Measurements from ENCODE around the gene ZBTB7C.

Gene ZBTB7C

DNA sequence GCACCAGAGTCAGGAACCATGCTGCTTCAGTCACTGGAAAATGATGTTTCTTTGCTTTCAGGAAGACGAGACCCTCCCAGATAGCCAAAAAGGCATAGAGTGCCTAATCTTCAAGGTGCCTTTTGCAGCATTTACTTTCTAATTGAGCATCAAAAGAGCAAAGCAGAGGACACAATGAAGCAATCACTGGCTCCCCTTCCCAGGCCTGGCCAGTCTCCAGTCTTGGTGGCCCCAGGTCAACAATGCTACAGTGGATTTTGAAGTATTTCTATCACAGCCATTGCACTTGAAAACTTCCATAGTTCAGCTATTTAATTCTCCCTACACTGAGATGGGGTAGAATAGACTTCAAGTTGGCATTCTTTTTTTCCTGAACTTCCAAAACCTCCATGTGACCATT is 15.4 kb downstream of the ZBTB7C start:
- DNase-seq (ENCODE audit: low read depth) = no peak
- no peak overlapping the region for H3K4me3 ChIP-seq (ENCODE audit: control insufficient read depth, low read depth, low read length)
- TF ChIP-seq CTCF (IDR thresholded peaks at IDR 0.05; ENCODE audit: control insufficient read depth, insufficient read depth, low read depth, low read length, missing control alignments) = no peak

- DNase-seq (ENCODE audit: low read depth) = no peak
- no peak for TF ChIP-seq CTCF (IDR thresholded peaks at IDR 0.05; ENCODE audit: control insufficient read depth, insufficient read depth, low read depth, low read length, missing control alignments)
- H3K4me3 ChIP-seq (ENCODE audit: control insufficient read depth, low read depth, low read length) = no peak overlapping the region
Observed at GRCh38 chr18:48393170-48393569, 16.0 kb downstream of the ZBTB7C start.

DNA sequence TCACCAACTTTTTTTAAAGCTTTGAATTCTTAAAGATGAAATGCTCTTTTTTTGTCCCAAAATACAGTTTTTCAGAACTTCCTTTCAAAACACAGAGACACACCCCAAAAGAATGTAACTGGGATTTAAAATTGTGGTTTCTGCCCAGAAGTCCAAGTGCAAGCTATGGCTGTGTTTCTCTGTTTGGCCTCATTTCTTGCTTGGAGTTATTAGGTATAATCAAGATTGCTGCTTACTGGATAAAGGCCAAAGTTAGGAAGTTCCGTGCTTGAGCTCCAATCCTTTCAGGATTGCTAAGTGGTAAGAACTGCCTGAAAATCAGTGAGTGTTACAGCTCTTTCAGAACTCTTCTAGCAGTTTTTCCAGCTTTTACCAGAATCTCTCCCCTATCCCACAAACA is 16.9 kb downstream of the ZBTB7C start:
- TF ChIP-seq CTCF (IDR thresholded peaks at IDR 0.05; ENCODE audit: control insufficient read depth, insufficient read depth, low read depth, low read length, missing control alignments) = no peak
- no peak overlapping the region for H3K4me3 ChIP-seq (ENCODE audit: control insufficient read depth, low read depth, low read length)
- no peak for DNase-seq (ENCODE audit: low read depth)

DNA sequence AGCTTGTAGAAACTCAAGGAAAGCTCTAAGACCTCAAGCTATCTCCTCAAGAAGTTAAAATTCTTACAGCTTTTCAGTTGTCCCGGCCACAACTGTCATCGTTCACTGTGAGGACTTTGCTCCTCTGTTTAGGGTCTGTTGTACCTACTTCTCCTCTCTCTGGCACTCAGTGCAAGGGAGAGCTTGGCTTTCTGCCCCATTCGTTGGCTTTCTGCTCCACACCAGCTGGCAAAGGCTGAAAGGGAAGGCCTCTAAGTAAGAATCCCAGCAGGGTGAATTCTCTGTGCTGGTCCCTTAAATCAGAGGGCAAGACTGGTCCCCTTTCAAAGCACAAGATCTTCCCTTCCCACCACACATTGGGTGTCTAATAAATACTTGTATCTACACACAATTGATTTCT is 17.3 kb downstream of the ZBTB7C start:
- DNase-seq (ENCODE audit: low read depth) = no peak
- no peak for TF ChIP-seq CTCF (IDR thresholded peaks at IDR 0.05; ENCODE audit: control insufficient read depth, insufficient read depth, low read depth, low read length, missing control alignments)
- no peak overlapping the region for H3K4me3 ChIP-seq (ENCODE audit: control insufficient read depth, low read depth, low read length)

DNA sequence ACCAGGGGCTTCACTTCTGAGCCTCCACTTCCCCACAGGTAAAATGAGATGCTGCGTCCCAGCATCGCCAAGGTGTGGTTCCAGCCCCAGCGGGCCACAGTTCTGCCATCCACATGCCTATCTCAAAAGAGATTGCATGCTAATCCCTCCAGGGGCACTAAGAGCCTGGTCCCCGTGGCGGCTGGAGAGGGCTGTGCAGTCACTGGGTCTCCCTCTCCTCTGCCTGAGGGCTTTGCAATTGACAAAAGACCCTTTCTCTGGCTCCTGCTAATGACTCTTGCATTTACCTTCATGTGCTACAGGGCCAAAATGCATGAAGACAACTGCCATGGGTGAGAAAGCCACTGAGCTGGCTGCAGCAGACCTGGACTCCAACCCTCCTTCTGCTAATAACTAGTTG is 18.5 kb downstream of the ZBTB7C start:
- no peak for TF ChIP-seq CTCF (IDR thresholded peaks at IDR 0.05; ENCODE audit: control insufficient read depth, insufficient read depth, low read depth, low read length, missing control alignments)
- H3K4me3 ChIP-seq (ENCODE audit: control insufficient read depth, low read depth, low read length) = no peak overlapping the region
- DNase-seq (ENCODE audit: low read depth) = no peak

GRCh38 chr18:48388478-48388877 is 20.7 kb downstream of the ZBTB7C start:
- TF ChIP-seq CTCF (IDR thresholded peaks at IDR 0.05; ENCODE audit: control insufficient read depth, insufficient read depth, low read depth, low read length, missing control alignments) = no peak
- no peak for DNase-seq (ENCODE audit: low read depth)
- no peak overlapping the region for H3K4me3 ChIP-seq (ENCODE audit: control insufficient read depth, low read depth, low read length)

DNA sequence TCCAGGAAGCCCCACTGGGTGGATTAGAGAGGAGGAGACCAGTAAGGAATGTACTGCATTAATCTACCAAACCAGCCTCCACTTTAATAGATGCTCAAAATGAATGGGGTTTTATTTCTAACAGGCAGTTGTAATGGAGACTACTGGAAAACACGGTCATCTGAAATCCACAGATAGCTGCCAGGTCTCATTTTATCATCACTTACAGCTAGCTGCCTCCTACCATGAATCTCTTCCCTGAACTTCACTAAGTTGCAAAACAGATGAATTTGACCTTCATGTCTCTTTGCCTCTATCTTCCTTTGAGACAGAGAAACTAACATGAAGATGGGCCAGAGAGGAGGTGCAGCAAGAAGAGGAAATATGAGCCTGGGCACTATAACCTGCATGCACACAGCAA is 21.9 kb downstream of the ZBTB7C start:
- TF ChIP-seq CTCF (IDR thresholded peaks at IDR 0.05; ENCODE audit: control insufficient read depth, insufficient read depth, low read depth, low read length, missing control alignments) = no peak
- H3K4me3 ChIP-seq (ENCODE audit: control insufficient read depth, low read depth, low read length) = no peak overlapping the region
- no peak for DNase-seq (ENCODE audit: low read depth)
